GM12878 (cell line): ENCODE measurements around the gene PCCA. TPM values are rescaled to one million over a fixed set of nuclear protein-coding genes. Genes with fewer than 3 reads are reported as not detected.

ENCODE experiments used
- ATAC-seq: fragments of 200-7000 bp; cut with Tn5 transposase; 3 replicates; pipeline ENCODE4 v1.9.1; 2020; ENCODE audit warnings: mild to moderate bottlenecking, moderate library complexity
- BruUV-seq: library from RNA; stranded (reverse); fragments of 400-500 nt; replicated peaks from 2 replicates; lab custom pipeline; 2021; lab: Mats Ljungman, UMichigan
- CTCF ChIA-PET: fragments of 300-600 bp; sonication (Branson Sonifier 250); formaldehyde crosslinking; extraction: SDS; loops from one replicate; lab custom pipeline; 2021; ENCODE audit warnings: inconsistent platforms; lab: Yijun Ruan, JAX
- POLR2A ChIA-PET: fragments of 350-600 bp; formaldehyde crosslinking; extraction: SDS; loops from one replicate; lab custom pipeline; 2021; ENCODE audit warnings: inconsistent platforms; lab: Charles Lee
- RAD21 ChIA-PET: fragments of 300-600 bp; sonication (Branson Sonifier 250); formaldehyde crosslinking; loops from one replicate; lab custom pipeline; 2023; ENCODE audit warnings: antibody characterized with exemption; ENCODE audit not compliant: unreplicated experiment; lab: Charles Lee
- SMC1A ChIA-PET: fragments of 300-600 bp; sonication (Branson Sonifier 250); formaldehyde crosslinking; loops from one replicate; lab custom pipeline; 2023; ENCODE audit not compliant: unreplicated experiment, uncharacterized antibody; lab: Charles Lee
- DNase-seq: peaks from one replicate; pipeline ENCODE4 v3.0.0-alpha.2; 2011; ENCODE audit warnings: low read depth, low spot score
- FAIRE-seq: peaks from 3 replicates; lab custom pipeline; 2011; peaks lifted over from hg19 to GRCh38; lab: Jason Lieb, UNC
- H2AFZ ChIP-seq: 2 replicates; pipeline ENCODE4 v1.6.0; 2011; ENCODE audit warnings: low read depth, low read length, control low read depth; ENCODE audit not compliant: control insufficient read depth
- H3K27ac ChIP-seq: 2 replicates; pipeline ENCODE4 v1.5.1; 2011; ENCODE audit warnings: control low read depth; ENCODE audit not compliant: control insufficient read depth, insufficient read depth
- H3K27me3 ChIP-seq, 2 experiments: replicated peaks in 1 of 2; 2 replicates each; pipeline versions ENCODE4 v1.6.0 to v1.6.1; 2011; ENCODE audit warnings: low read length in 1 of 2; ENCODE audit not compliant: control insufficient read depth in 2 of 2, insufficient read depth in 2 of 2
- H3K36me3 ChIP-seq, 2 experiments: 2 replicates each; pipeline ENCODE4 v1.5.1; 2011; ENCODE audit warnings: low read length in 1 of 2; ENCODE audit not compliant: control insufficient read depth in 2 of 2, insufficient read depth in 2 of 2
- H3K4me1 ChIP-seq: 2 replicates; pipeline ENCODE4 v1.6.1; 2011; ENCODE audit warnings: mild to moderate bottlenecking, low read length, moderate library complexity, mixed read lengths; ENCODE audit not compliant: control insufficient read depth, insufficient read depth
- H3K4me2 ChIP-seq: 2 replicates; pipeline ENCODE4 v1.6.0; 2011; ENCODE audit warnings: control low read depth; ENCODE audit not compliant: control insufficient read depth, insufficient read depth
- H3K4me3 ChIP-seq: fragments of 200-600 bp; sonication (generic); 2 replicates; pipeline ENCODE4 v1.5.1; 2016
- H3K79me2 ChIP-seq: 2 replicates; pipeline ENCODE4 v1.6.0; 2011; ENCODE audit warnings: low read length; ENCODE audit not compliant: control insufficient read depth, insufficient read depth
- H3K9ac ChIP-seq: 2 replicates; pipeline ENCODE4 v1.8.0; 2011; ENCODE audit warnings: low read length, control low read depth, mixed read lengths; ENCODE audit not compliant: control insufficient read depth, insufficient read depth
- H3K9me3 ChIP-seq: replicated peaks from 3 replicates; pipeline ENCODE4 v1.5.1; 2011; ENCODE audit warnings: mild to moderate bottlenecking, low read length; ENCODE audit not compliant: control insufficient read depth, insufficient read depth
- H4K20me1 ChIP-seq: 2 replicates; pipeline ENCODE4 v1.6.0; 2011; ENCODE audit not compliant: control insufficient read depth, insufficient read depth
- EGR1 ChIP-seq, 2 experiments: IDR thresholded peaks; 1 replicate in 1 of 2; 2 replicates in 1 of 2; pipeline ENCODE4 v1.6.1; 2011 to 2012; ENCODE audit warnings: low read depth in 2 of 2, low read length in 2 of 2, borderline replicate concordance in 1 of 2, mild to moderate bottlenecking in 1 of 2, moderate library complexity in 1 of 2
- MEF2B ChIP-seq: fragments of 450-650 bp; IDR thresholded peaks from 2 replicates; pipeline ENCODE4 v1.6.1; 2018; ENCODE audit warnings: mild to moderate bottlenecking, moderate library complexity; ENCODE audit not compliant: partially characterized antibody, poor library complexity, severe bottlenecking
- SMARCA5 ChIP-seq: fragments of 450-650 bp; IDR thresholded peaks from 2 replicates; pipeline ENCODE4 v1.6.1; 2017; ENCODE audit warnings: mild to moderate bottlenecking
- STAT1 ChIP-seq: fragments of 450-650 bp; conservative IDR thresholded peaks from 2 replicates; pipeline ENCODE4 v1.6.1; 2014; ENCODE audit warnings: antibody characterized with exemption, mild to moderate bottlenecking
- WRNIP1 ChIP-seq: IDR thresholded peaks from 2 replicates; pipeline ENCODE4 v1.6.1; 2011; ENCODE audit warnings: low read depth, low read length, improper control_type of control experiment, borderline replicate concordance
- WGBS: methylation state at CpG from one replicate; pipeline ENCODE4 v1.1.6; 2016; ENCODE audit warnings: low lambda C conversion rate; ENCODE audit not compliant: insufficient replicate concordance, insufficient coverage; ENCODE audit errors: missing lambda C conversion rate; 5-methylcytosine and 5-hydroxymethylcytosine counted together
- in situ Hi-C: fragments of 300-500 bp; cut with MboI; formaldehyde crosslinking; loops from 9 replicates; pipeline ENCODE4 v1.14.3; 2018; ENCODE audit warnings: mixed read lengths
- intact Hi-C: fragments of 100-400 bp; cut with micrococcal nuclease; formaldehyde crosslinking; loops from one replicate; pipeline ENCODE4 v1.14.2; 2022; ENCODE audit not compliant: unreplicated experiment
- polyA plus RNA-seq, 11 experiments: library from polyadenylated mRNA; depleted of rRNA in 4 of 11; unstranded in 6 of 11; stranded (reverse) in 5 of 11; fragments of >200 nt; fragmentation: Nextera tagmentation in 4 of 11; fragmentation: Illumina TruSeq in 1 of 11; extraction: Ambion mirVana in 4 of 11; extraction: Trizol in 1 of 11; gene quantifications; 1 replicate in 1 of 11; 2 replicates in 10 of 11; pipeline versions ENCODE4 v1.2.1 to v1.2.3, GENCODE V29; 2011 to 2016; ENCODE audit warnings: inconsistent platforms in 2 of 11, missing spikeins in 2 of 11, low read depth in 1 of 11
- total RNA-seq, 4 experiments: library from RNA; depleted of rRNA in 3 of 4; stranded (reverse); fragments of >200 nt in 3 of 4; fragmentation: Illumina TruSeq in 1 of 4; extraction: Trizol in 1 of 4; gene quantifications; 2 replicates each; pipeline versions ENCODE4 v1.2.1 to v1.2.3, GENCODE V29; 2013 to 2021
- TF ChIP-seq, protein P1 (sequence below): fragments of 450-650 bp; IDR thresholded peaks from 2 replicates; pipeline ENCODE4 v1.6.1; 2017; ENCODE audit warnings: mild to moderate bottlenecking, moderate library complexity
- TF ChIP-seq, protein P2 (sequence below): fragments of 450-650 bp; IDR thresholded peaks from 2 replicates; pipeline ENCODE4 v1.6.1; 2016; ENCODE audit warnings: mild to moderate bottlenecking

Gene PCCA
- total and polyA plus RNA-seq, 10 of the 15 experiments (the other 5 are each of a cell fraction or from before 2014, with no cell fraction given): 5.9 to 18.2 (median 12.4) TPM

DNA sequence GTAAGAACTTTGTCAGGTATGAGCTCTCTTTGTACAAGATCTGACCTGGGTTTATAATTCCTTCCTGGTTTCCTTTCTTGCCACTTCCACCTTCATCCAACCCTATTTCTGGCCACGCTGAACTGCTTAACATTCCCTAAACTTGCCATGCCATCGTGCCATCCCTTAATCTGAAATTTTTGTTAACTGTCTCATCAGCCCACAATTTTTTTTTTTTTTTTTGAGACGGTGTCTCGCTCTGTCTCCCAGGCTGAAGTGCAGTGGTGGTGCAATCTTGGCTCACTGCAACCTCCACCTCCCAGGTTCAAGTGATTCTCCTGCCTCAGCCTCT lies 355.1 kb downstream of the PCCA start:
- ChIA-PET POLR2A (no interaction called here), CTCF (interaction anchor here (0.6 to 0.7 kb wide), 3 partner anchors 147 to 789 kb away, joined by 3 to 5 read pairs (median 4); no protein-coding TSS in a partner anchor), RAD21 (no interaction called here), SMC1A (interaction anchor here (0.6 kb wide), 2 partner anchors 9 to 1244 kb away, joined by 3 to 4 read pairs; no protein-coding TSS in a partner anchor)
- intact Hi-C loops (no loop called here), in situ Hi-C loops (no loop called here)
- H3K36me3 ChIP-seq: no peaks in the 10 kb centered on the region
- no peak overlapping the region for H3K4me2 ChIP-seq
- TF ChIP-seq WRNIP1 (no peak), EGR1 (IDR thresholded peaks at IDR 0.05; ENCODE audit: borderline replicate concordance in 1 of 2, low read depth in 2 of 2, low read length in 2 of 2) (no peak), SMARCA5 (no peak), MEF2B (no peak), STAT1 (no peak)
- TF ChIP-seq, protein P1, sequence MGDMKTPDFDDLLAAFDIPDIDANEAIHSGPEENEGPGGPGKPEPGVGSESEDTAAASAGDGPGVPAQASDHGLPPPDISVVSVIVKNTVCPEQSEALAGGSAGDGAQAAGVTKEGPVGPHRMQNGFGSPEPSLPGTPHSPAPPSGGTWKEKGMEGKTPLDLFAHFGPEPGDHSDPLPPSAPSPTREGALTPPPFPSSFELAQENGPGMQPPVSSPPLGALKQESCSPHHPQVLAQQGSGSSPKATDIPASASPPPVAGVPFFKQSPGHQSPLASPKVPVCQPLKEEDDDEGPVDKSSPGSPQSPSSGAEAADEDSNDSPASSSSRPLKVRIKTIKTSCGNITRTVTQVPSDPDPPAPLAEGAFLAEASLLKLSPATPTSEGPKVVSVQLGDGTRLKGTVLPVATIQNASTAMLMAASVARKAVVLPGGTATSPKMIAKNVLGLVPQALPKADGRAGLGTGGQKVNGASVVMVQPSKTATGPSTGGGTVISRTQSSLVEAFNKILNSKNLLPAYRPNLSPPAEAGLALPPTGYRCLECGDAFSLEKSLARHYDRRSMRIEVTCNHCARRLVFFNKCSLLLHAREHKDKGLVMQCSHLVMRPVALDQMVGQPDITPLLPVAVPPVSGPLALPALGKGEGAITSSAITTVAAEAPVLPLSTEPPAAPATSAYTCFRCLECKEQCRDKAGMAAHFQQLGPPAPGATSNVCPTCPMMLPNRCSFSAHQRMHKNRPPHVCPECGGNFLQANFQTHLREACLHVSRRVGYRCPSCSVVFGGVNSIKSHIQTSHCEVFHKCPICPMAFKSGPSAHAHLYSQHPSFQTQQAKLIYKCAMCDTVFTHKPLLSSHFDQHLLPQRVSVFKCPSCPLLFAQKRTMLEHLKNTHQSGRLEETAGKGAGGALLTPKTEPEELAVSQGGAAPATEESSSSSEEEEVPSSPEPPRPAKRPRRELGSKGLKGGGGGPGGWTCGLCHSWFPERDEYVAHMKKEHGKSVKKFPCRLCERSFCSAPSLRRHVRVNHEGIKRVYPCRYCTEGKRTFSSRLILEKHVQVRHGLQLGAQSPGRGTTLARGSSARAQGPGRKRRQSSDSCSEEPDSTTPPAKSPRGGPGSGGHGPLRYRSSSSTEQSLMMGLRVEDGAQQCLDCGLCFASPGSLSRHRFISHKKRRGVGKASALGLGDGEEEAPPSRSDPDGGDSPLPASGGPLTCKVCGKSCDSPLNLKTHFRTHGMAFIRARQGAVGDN: no peak
- TF ChIP-seq, protein P2, sequence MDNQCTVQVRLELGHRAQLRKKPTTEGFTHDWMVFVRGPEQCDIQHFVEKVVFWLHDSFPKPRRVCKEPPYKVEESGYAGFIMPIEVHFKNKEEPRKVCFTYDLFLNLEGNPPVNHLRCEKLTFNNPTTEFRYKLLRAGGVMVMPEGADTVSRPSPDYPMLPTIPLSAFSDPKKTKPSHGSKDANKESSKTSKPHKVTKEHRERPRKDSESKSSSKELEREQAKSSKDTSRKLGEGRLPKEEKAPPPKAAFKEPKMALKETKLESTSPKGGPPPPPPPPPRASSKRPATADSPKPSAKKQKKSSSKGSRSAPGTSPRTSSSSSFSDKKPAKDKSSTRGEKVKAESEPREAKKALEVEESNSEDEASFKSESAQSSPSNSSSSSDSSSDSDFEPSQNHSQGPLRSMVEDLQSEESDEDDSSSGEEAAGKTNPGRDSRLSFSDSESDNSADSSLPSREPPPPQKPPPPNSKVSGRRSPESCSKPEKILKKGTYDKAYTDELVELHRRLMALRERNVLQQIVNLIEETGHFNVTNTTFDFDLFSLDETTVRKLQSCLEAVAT: no peak
- H2AFZ ChIP-seq: no peak overlapping the region
- WGBS: 83% methylated on average over 4 of the region's 4 CpGs
- no peaks in the 10 kb centered on the region for H3K27me3 ChIP-seq
- DNase-seq (no peak), ATAC-seq (no peak), FAIRE-seq (no peak)
- H3K27ac ChIP-seq: no peak overlapping the region
- no peaks in the 10 kb centered on the region for H3K79me2 ChIP-seq
- no peaks in the 10 kb centered on the region for H4K20me1 ChIP-seq
- H3K9me3 ChIP-seq: no peaks in the 10 kb centered on the region
- H3K4me1 ChIP-seq: no peaks in the 10 kb centered on the region
- no peak overlapping the region for H3K9ac ChIP-seq
- H3K4me3 ChIP-seq: no peak overlapping the region
- no TSS peak for BruUV-seq
